Mesenteric fat pad (tissue), 1 donor: ENCODE measurements around the gene SGK2. TPM values are rescaled to one million over a fixed set of nuclear protein-coding genes. Genes with fewer than 3 reads are reported as not detected.
A peak's percentile ranks its signal among the peaks of the same experiment; 100 is the strongest.

ENCODE experiments used
- DNase-seq: peaks from one replicate; pipeline ENCODE4 v3.0.0-alpha.2; 2020; ENCODE audit warnings: low spot score
- long read RNA-seq: library from polyadenylated mRNA; unstranded; transcript quantifications from one replicate; pipeline ENCODE4 v2.0.0, GENCODE V29; 2020
- total RNA-seq: library from RNA; stranded (reverse); fragmentation: NEBNext Ultra II Directional; extraction: Animal tissue kit (Norgen Biotek cat#: 25700); gene quantifications from one replicate; pipeline ENCODE4 v1.2.1, GENCODE V29; 2021
- donor health status: DM: yes; HTN: yes; CAD: no.

Gene SGK2
- total RNA-seq: 14.0 TPM
- long read RNA-seq, transcript SGK2-203 (13 exons, 1,911 nt): major isoform, 36 of 45 reads
- long read RNA-seq, partial matches to known transcripts: 0 of 45 reads
- long read RNA-seq, other reads (novel, unspliced or antisense): 9 of 45 reads

DNA sequence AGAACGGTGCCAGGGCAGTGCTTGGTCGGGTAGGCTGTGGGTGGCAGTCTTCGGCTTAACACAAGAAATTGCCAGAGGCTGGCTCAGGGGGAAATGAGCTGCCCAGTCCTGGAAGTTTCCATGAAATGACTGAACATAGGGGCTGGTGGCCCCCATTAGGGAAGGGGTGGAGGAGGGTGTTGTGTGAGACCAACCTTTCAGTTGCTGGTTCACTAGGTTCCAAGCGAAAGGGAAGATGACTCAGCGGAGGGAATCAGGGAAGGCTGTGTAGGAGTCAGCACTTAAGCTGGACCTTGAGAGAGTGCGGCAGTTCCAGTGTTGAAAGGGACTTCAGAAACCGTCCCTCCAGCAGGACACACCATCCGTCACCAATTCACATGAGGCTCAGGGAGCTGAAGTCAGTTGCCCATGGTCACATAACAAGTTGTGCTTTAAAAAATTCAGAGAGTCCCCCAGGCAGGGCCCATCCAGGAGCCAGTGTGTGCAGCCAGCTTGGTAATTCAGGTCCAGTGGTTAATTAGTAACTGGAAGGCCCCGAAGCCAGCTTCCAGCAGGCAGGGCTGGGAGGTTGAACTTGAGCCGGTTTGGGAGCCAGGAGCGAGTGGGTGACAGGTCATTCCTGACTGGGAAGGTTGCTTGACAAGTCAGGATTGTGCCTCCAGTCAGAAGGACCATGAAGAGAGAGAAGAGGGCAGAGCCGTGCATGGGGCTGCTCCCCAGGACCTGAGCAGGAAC is at the start of gene SGK2:
Gene SGK2, plus strand, starts transcription at position 616 of the 735 bp plus-strand sequence. CDS start 7,469 bp downstream, outside the sequence.
- DNase-seq: no peak

DNA sequence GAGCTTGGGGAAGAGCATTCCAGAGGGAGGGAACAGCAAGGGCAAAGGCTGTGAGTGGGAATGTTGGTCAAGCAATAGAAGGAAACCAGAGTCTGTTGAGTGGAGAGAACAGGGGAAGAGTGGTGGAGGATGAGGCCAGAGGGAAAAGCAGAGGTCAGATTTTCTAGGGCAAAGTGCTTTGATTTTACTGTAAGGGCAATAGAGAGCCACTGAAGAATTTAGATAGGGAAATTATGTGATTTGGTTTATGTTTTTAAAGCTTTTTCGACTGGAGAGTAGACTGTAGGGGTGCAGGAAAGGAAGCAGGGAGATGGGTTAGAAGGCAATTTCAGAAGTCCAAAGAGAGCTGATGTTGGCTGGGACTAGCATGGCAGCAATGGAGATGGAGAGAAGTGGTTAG is 46.9 kb upstream of the SGK2 start:
- no peak for DNase-seq

DNA sequence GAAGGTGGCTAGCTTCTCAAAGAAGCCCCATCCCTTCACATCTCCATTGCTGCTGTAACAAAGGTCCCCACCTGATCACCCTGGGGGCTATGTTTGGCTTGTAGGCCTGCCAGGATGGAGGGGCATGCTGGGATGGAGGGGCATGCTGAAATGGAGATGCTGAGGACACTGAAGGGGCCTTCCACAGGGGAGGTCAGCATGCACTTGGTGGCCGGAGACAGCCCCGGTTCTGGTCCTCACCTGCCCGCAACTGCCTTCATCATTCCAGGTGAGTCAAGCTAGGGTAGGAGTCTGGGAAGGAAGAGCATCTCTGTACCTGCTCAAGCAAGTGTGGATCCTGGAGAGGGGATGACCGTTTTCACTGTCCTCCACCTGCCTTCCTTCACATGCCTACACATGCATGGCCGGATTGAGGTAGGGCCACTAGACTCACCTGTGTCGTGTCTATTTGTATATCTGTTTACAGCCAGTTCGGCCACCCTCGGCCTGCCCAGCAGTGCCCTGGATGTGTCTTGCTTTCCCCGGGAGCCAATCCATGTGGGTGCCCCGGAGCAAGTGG is 45.4 kb upstream of the SGK2 start:
- DNase-seq: no peak

DNA sequence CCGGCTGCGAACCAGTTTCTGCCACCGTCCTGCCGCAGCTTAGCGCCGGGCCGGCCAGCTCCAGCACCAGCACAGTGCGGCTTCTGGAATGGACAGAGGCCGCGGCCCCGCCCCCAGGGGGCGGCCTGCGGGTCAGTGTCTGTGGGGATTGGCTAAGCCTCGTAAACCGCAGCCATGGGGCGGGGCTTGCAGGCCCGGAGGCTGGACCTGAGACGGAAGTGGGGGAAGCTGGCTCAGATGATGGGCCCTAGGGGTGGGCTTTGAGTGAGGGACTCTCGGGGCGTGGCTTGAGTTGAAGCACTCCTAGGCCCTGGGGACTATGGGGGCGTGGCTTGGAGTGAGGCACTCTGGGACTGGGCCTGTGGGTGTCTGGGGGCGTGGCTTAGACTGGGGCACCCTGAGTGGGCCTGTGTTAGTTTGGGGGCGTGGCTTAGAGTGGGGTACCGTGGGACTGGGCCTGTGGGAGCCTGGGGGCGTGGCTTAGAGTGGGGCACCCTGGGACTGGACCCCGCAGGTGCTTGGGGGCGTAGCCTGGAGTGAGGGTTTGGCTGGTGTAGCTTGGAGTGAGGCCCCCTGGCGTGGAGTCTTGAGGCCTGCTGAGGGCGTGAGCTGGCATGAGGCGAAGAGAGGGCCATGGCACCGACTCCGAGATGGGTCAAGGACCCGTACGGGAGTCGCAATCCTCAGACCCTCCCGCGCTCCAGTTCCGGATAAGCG is 44.7 kb upstream of the SGK2 start:
- peak; percentile 95 for DNase-seq

DNA sequence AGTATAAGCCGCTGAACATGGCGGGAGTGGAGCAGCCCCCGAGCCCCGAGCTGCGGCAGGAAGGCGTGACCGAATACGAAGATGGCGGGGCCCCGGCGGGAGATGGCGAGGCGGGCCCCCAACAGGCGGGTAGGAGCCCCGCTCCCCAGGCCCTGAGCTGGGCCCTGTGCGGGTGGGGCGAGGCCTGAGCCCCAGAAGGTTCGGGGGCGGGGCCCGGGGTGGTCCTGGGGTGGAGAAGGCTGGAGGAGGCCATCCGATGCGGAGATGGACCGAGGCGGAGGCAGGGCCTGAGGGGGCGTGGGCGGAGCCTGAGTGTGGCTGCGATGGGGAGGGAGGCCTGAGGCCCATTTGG is 44.2 kb upstream of the SGK2 start:
- no peak for DNase-seq

DNA sequence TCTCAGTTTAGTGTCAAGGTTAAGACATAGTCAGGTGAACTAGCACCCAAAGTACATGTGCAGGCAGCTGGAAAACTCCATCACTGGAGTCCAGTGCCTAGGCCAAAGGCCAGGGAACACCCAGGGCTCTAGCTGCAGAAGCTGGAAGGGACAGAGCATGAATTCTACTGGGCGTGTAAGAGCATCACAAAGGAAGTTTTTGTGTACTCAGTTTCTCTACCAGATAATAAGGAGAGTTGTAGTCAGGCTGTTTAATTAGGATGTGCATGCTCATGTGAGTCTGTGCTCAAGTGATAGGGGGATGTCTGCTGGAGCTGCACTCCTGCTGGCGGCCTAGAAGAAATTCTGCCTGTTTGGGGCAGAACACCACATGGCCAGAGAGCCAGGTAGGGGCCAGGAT is 43.2 kb upstream of the SGK2 start:
- no peak for DNase-seq

DNA sequence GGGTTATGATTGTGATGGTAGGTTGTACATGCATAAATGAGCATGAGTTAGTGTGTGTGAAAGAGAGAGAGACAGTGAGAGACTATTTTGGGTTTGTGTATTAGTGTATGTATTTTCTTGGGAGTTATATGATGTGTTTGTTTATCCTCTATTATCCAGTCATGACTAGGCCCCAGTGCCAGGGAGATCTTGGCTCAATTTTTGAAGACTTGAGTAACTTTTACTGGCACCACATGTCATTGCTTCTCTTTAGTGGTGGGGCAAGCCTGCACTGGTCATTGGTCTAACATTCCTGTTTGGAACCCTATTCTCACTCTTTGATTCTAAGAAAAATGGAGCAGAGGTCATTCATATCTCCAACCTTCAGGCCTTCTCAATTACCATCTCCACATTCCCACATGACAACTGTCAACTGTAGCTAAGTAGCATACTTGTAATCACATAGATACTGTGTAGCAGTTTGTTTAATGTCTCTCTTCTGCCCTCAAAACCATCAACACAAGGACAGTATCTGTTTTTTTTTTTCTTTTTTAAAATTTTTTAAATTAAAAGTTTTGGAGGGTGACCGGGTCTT is 42.5 kb upstream of the SGK2 start:
- DNase-seq: no peak

DNA sequence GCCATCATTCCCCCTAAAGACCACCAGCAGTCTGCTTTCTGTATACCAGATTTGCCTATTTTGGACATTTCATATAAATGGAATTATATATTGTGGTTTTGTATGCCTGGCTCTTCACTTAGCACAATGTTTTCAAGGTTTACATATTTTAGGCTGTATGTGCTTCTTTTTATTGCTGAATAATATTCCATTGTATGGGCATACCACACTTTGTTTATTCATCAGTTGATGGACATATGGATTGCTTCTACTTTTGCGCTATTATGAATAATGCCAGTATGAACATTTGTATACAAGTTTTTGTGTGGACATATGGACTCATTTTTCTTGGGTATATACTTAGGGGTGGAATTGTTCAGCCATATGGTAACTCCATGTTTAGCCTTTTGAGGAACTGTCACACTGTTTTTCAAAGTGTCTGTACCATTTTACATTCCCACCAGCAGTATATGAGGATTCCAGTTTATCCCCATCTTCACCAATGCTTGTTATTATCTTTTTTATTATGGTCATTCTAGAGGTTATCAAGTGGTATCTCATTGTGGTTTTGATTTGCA is 38.7 kb upstream of the SGK2 start:
- no peak for DNase-seq

DNA sequence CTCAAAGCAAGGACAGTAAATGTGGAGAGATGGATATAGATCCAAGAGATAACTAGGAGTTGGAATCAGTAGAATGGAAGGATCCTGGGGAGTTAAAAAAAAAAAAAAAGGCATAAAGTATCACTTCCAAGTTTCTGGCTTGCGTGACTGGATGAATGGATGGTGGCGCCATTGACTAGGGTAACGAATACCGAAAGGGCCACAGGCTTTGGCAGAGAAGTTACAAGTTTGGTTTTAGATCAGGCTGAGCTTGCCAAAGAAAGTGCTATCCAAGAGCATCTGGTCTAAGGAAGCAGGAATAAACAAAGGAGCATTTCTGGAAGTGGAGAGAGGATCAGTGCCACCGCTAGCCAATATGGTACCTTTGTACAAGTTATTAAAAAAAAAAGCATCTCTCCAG is 33.8 kb upstream of the SGK2 start:
- no peak for DNase-seq

DNA sequence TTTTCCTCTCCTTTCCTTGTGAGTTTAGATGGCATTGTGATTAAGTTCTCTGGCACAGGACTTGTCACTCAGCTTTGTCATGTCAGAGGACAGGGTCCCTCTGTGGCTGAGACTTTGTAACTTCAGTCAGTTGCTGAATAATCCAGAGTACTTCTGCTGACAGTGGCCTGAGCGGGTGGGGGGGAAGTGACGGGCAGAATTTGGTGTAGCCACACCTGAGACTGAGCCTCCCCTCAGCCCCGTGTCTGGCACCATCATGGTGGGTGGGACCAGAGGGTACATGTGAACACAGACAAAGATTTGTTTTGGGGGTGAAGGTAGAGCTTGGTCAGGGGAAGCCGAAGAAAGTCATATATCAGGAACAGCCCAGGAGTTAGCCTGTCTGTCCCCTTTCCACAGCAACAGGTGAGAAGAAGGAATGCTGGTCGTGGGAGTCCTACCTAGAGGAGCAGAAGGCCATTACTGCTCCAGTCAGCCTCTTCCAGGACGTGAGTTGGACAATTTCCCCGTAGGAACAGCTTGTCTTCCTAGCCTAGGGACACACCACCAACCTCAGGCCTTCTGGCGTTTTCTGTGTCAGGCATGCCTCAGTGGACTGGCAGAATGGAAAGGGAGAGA is 30.5 kb upstream of the SGK2 start:
- DNase-seq: no peak

DNA sequence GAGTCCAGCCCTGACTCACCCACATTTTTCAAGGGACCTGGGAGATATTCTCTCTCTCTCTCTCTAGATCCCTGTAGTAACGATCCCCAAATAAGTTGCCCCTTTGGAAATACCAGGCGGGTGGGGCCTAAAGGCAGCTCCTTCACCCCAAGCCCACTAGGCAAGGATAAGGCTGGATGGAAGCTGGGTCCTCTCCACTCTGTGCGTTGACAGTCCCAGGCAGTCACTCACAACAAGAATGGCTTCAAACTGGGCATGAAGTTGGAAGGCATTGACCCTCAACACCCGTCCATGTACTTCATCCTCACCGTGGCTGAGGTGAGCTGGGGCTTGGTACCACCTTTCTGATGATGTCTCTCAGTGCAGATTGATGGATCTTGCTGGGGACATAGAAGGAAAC is 29.8 kb upstream of the SGK2 start:
- peak; percentile 53 for DNase-seq

DNA sequence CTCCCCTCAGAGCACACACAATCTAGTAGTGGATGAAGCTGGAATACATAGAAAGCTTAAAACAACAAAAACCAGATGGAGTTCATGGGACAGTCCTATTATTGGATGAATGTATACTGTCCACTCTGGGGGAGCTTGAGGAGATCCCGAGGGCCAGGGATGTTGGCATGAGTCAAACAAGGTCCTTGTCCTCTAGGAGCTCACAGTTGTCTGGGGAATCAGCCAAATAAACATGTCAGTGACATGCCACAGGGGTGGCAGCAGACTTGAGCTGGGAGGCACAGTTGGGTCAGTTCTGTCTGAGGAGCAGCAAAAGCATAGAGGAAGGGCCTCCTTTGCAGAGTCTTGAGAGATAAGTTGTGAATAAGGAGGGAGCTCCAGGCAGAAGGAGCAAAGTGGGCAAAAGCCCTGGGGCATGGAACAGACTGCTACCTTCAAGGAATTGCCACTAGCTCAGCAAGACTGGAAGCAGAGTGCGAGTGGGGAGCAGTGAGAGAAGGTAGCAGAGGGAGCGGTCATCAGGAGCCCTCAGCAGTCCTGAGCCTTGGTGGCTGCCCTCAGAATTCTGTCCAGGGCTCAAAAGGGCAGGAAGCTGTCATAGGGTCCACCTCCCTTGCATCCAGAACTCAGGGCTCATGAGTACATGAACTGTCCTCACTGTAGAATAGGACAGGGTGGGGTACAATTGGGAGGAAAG is 29.2 kb upstream of the SGK2 start:
- peak; percentile 24 for DNase-seq

DNA sequence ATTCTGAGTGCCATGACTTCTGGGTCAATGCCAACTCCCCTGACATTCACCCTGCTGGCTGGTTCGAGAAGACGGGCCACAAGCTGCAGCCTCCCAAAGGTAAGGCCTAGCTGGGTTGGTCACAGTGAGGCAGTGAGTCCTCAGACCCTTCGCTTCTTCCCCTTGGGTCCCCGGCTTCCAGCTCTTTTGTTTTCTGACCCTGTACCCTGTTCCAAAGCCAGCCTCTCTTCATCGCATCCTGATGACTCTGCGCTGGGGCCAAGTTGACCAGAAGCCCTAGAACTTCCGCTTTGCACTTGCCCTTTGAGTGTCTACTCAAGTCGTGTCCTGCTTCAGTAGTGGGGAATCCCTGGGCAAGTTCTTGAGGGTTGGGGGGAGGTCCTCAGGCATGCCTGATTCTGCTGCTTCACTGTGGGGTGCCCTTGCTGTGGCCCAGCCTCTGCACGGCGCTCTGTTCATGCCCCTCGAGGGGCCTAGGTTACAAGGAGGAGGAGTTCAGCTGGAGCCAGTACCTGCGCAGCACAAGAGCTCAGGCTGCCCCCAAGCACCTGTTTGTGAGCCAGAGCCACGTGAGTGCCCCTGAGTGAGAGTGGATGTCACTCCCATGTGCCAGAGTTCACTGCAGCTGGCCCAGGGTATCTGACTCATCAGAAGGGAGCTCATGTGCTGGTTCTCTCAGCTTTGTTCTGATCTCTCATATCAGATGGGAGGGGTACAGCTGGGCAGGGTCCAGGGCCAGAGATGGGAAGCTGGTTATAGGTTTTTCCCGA is 28.3 kb upstream of the SGK2 start:
- DNase-seq: peak; percentile 75

DNA sequence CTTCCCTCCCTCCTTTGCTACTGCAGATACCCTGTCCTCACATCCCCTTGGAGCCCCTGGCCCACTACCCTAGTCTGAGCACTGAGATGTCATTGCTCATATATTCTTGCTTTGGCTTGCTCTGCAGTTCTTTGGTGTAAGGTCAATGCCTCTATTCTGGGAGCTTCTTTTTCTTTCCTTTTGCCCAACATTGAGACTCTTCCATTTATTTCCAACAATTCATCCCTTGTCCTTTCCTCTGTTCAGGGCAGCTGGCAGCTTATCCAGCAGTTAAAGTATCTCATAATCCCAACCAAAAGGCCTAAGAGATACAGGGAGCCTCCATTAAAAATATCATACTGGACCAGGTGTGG is 27.8 kb upstream of the SGK2 start:
- DNase-seq: no peak

DNA sequence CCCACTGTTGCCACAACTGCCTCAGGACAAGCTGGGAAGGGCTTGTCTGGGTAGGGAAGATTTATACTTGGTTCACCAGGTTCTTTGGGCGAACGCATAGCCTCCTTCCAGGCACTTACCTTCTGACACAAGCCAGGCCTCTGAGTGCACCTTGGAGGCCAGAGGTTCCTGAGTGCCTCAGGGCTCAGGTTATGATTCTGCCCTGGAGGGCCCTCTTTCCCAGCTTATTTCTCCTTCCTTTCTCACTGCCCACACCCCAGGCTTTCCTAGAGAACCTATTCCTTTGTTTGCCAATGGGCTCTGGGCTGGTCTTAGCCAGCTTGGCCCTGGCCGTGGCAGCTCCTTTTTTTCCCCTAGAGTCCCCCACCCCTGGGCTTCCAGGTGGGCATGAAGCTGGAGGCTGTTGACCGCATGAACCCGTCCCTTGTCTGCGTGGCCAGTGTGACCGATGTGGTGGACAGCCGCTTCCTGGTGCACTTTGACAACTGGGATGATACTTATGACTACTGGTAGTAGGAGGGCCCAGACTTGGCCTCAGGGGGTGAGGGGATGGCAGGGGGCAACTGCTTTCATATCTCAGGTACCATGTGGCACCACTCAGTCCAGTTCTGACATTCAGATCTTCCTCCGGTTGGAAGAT is 26.3 kb upstream of the SGK2 start:
- DNase-seq: peak; percentile 68

DNA sequence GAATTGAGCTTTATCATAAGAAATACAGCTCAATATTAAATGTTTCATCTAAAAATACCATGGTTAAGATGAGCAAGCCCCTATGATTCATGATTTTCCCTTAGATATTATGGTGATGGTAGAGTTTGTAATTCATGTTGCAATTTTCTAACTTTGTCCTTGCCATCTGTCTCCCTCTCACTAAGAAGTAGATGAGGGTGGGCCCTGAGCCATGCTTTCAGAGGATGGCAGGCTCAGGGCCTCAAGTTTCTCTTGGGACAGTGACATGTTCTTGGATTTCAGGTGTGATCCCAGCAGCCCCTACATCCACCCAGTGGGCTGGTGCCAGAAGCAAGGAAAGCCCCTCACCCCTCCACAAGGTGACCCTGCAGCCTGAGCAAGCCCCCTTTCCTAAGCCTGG is 25.8 kb upstream of the SGK2 start:
- peak; percentile 49 for DNase-seq

DNA sequence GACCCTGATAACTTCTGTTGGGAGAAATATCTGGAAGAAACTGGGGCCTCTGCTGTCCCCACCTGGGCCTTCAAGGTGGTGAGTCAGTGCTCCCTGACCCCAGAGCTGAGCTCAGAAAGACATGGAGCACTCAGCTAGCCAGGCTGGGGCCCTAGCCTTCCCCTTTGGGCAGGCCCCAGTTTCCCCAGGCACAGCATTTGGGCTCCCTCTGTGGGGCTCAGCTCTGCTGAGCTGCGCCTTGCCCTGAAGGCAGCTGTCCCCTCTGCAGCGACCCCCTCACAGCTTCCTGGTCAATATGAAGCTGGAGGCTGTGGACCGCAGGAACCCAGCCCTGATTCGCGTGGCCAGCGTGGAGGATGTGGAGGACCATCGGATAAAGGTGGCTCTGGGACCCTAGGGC is 24.8 kb upstream of the SGK2 start:
- peak; percentile 65 for DNase-seq

DNA sequence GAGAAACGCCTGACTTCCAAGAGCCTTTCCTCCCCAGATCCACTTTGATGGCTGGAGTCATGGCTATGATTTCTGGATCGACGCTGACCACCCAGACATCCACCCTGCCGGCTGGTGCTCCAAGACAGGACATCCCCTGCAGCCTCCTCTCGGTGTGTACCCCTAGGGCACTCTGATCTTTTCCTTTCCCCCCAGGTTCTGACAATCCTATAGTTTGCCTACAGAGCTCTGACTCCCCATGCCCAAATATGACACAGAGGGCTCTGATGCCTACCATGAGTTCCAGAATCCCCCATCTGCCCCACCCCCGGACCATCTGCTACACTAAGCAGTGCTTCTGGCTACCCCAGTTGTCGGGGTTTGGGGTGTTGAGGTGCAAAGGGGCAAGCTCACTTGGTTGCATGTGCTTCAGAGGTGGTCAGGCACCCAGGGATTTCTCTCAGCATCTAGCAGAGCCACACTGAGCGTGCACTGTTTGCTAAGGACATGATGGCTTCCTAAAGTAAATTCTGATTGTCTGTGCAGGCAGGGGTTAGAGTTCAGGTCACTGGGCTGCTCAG is 24.0 kb upstream of the SGK2 start:
- DNase-seq: peak; percentile 65

DNA sequence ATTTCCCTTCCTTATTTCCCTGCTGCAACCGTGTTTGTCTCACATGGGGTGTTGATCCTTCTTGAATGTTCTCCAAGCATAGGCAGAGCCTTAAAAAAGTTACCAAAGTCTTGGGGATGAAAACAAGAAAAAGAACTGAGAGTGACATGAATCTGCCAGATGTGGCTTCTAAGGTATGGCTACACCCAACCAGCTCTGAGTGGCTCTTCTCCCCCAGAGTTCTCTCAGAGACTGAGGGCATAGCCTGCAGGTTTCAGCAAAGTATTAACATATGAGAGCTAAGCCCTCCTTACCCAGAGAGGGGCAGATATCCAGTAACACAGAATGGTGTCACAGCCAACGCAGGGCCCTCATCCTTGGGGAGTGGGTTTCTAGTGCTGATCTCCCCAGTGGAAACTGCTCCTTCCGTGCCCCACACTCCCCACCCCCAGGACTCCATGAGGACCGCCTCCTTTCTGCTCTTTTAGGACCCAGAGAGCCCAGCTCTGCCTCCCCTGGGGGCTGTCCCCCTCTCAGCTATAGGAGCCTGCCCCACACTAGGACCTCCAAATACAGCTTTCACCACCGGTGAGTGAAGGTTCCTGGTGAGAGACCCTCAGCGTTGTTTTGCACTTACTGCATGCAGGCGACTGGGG is 23.3 kb upstream of the SGK2 start:
- no peak for DNase-seq
